Pulmonary artery endothelial cell (primary cell): ENCODE measurements around the gene DMWD. TPM values are rescaled to one million over a fixed set of nuclear protein-coding genes. Genes with fewer than 3 reads are reported as not detected.

Experiments used
- DNase-seq: peaks from one replicate; pipeline ENCODE4 v3.0.0-alpha.2; 2011; ENCODE audit warnings: low read depth, low spot score
- total RNA-seq: library from RNA; depleted of rRNA; stranded (reverse); fragments of >200 nt; gene quantifications from 2 replicates; pipeline ENCODE4 v1.2.3, GENCODE V29; 2014

DMWD gene
- total RNA-seq, 1 donor from 2014 or later, result 27.2 TPM

- DNase-seq, result peak; percentile 95
These were observed 22.2 kb downstream of the DMWD start for GRCh38 chr19:45770192-45771101.

DNA sequence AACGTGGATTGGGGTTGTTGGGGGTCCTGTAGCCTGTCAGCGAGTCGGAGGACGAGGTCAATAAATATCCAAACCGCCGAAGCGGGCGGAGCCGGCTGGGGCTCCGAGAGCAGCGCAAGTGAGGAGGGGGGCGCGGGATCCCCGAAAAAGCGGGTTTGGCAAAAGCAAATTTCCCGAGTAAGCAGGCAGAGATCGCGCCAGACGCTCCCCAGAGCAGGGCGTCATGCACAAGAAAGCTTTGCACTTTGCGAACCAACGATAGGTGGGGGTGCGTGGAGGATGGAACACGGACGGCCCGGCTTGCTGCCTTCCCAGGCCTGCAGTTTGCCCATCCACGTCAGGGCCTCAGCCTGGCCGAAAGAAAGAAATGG is 22.8 kb downstream of the DMWD start:
- no peak for DNase-seq

DNA sequence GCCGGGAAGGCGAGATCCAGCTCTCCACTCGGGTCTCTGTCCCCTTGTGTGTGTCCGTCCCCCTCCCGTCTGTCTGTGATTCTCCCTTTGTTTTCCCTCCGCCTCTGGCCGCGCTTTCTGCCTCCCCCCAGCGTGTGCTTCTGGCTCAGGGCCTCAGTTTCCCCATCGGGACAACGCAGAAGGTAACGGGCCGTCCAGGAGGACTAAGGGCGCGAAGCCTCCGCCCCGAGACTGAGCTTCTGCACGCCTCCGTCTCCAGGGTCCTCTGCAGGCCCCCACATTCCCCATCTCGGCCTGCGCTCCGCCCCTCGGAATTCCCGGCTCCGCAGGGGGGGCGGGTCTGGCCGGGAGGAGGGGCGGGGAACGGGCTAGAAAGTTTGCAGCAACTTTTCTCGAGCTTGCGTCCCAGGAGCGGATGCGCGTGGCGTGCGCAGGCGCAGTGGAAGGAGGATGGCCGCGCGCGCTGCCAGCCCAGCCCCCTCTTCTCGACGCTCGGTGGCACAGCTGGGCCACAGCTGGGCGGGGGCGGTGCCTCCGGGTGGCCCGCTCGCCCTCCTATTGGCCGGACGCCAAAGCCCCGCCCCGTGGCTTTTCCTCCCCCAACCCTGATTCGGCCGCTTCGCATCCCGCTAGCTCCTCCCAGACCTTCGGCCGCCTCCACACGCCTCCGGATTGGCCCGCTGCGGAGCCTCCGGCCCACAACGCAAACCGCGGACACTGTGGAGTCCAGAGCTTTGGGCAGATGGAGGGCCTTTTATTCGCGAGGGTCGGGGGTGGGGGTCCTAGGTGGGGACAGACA is 23.5 kb downstream of the DMWD start, which contains the start of gene SIX5:
TSS of gene SIX5 (minus strand) at position 269 of the 799 bp plus-strand sequence. CDS start 408 bp downstream, outside the sequence.
- DNase-seq, result peak; percentile 90

GRCh38 chr19:45768655-45768983 is 24.0 kb downstream of the DMWD start:
- DNase-seq, result no peak

- DNase-seq, result no peak
These were observed 24.6 kb downstream of the DMWD start for GRCh38 chr19:45767881-45768654.

DNA sequence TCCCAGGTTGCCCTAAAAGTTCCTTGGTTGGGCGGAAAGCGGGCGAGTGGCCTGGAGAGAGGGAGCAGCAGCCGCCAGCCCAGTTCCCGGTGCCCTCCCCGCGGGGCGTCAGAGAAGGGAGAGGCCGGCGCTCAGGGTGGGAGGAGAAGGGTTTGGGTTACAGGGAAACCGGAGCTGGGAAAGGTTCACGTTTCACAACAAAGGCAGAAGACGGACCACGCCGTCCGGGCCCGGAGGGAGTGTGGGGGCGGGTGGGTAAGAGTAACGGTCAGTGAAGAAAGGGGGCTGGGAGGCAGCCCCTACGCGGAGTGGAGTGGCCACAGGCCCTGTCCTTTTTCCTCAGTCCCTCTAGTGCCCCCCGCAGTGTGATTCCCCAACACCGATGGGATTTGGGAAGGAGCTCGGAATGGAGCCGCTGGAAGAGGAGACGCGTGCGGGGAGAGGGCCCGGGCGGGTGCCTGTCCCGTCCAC is 25.2 kb downstream of the DMWD start:
- DNase-seq, result no peak

GRCh38 chr19:45766869-45767346 is 25.7 kb downstream of the DMWD start:
- no peak for DNase-seq

DNA sequence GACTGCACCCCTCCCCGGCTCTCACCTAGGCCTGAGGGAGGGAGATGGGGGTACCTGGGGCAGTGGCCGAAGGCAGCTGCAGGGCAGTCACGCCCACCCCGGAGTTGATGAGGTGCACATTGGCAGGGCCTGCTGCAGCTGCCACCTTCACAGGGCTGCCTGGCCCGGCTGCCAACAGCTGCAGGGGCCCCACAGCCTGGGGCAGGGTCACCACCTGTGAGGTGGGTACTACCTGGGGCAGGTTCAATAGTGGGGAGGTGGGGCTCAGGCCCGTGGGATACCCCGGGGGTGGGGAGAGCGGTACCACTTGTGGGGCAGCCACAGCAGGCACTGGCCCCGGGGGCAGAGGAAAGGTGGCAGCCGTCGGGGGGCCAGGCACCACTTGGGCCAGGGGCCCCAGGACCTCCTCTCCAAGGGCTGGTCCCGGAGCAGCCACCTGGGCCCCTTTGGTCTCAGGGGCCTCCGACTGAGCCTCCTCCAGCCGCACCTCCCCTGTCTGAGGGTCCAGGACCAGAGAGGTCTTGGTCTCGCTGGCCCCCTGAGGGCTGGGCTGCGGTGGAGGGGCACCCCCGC is 26.3 kb downstream of the DMWD start:
- no peak for DNase-seq

- DNase-seq, result no peak
These were observed 26.8 kb downstream of the DMWD start for GRCh38 chr19:45765702-45766295.

DNA sequence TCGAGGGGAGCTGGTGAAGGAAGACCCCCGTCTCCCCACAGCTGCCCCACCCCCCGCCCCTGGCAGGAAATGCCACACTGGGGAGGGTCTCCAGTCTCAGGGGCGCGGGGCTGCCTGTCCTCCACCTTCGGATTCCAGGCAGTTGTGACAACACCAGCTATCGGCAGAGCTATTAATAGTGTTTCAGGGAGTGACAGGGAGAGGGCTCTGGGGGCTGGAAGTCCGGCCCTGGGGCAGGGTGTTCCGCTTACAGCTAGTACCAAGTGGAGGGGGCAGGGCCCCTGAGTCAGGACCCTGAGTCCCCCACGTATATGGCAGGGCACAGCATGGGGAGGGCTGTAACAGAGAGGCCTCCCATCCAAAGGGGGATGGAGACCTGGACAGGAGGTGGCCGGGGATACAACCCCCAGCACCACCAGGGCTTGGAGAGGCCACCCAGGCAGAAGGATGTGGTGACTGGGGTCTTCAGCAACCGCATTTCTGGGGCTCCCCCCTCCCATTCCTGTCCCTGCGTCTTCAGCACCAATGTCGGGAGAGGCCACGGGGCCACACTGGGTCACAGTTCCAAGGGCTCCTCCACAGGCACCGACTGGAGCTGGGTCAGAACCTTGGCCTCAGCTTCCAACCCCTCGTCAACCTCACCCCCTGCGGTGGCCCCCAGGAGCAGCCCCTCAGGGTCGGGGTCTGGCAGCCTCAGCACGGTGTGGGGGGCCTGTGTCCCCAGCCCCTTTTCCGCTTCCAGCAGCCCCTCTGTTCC is 27.5 kb downstream of the DMWD start:
- no peak for DNase-seq

DNA sequence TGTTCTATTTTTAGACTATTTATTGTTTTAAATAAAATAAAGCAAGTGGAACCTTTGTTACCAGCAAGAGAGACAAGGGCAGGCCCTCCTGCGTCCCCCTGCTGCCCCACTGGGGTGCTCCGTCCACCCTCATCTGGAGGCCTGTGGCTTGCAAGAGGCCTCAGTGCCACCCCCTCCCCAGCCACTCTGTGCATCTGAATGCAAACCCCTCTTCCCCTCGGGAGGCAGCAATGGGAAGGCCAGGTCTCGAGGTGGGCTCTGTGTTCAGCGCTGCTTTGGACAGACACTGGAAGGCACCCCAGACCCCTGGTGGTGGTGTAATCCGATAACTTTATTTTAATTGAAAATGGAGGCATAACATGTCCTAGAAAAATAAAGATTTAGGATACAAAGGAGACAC is 28.2 kb downstream of the DMWD start:
- no peak for DNase-seq

- DNase-seq, result no peak
These were observed 28.9 kb downstream of the DMWD start for GRCh38 chr19:45763691-45764294.

- no peak for DNase-seq
These were observed 29.6 kb downstream of the DMWD start for GRCh38 chr19:45762870-45763631.

GRCh38 chr19:45761714-45762113 is 30.9 kb downstream of the DMWD start:
- no peak for DNase-seq

DNA sequence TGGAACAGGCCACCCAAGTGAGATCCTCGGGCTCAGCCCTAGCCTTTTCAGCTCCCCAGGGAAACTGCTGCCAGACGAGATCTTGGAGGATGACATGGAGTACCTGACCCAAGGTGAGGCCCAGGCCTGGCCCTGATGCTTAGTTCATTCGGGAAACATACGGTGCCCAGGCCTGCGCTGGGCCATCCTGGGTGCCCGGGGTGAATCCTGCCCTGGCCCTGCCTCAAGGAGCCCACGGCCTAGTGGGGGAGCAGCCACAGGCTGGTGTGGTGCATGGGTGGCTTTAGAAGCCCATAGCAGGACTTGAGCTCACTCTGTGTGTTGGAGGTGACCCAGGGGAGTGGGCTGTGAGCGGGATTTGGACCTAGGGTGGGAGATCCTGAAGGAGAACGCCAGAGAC is 33.7 kb downstream of the DMWD start:
- DNase-seq, result no peak

- no peak for DNase-seq
These were observed 35.0 kb downstream of the DMWD start for GRCh38 chr19:45757695-45758094.

GRCh38 chr19:45754323-45754722 is 38.3 kb downstream of the DMWD start:
- DNase-seq, result no peak

DNA sequence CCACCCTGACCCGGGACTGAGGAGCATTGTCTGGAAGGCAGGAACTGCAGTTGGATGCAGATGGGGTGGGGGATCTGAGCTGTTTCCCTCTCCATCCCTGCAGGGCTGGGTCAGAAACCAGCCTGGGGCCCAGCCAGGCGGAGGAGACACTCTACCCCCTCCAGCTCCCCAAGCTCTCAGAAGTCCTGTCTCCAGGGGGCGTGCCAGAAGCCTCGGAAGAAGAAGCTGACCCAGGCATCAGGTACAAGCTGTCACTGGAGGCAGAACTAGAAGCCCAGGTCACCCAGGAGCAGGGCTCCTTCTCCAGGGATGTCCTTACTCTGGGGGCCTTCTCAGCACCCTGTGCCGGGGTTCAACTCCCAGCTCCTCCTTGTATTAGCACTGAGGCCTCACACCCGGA is 39.1 kb downstream of the DMWD start:
- DNase-seq, result no peak

- DNase-seq, result no peak
These were observed 40.0 kb downstream of the DMWD start for GRCh38 chr19:45752639-45753038.
